Endothelial cell of umbilical vein (primary cell): Measurements from ENCODE around the gene KLK13. TPM values are rescaled to one million over a fixed set of nuclear protein-coding genes. Genes with fewer than 3 reads are reported as not detected.

Experiments used
- BruUV-seq: library from RNA; stranded (reverse); fragments of 400-500 nt; replicated peaks from 2 replicates; lab custom pipeline; 2021; lab: Mats Ljungman, UMichigan
- CTCF ChIA-PET: fragments of 300-600, 350-600 bp; sonication (Branson Sonifier 250); formaldehyde crosslinking; loops from one replicate; lab custom pipeline; 2021; ENCODE audit warnings: antibody characterized with exemption, inconsistent platforms; lab: Charles Lee
- POLR2A ChIA-PET: fragments of 300-600, 350-600 bp; sonication (Branson Sonifier 250); formaldehyde crosslinking; loops from one replicate; lab custom pipeline; 2021; ENCODE audit warnings: antibody characterized with exemption, inconsistent platforms; lab: Charles Lee
- DNase-seq: peaks from one replicate; pipeline ENCODE4 v3.0.0-alpha.2; 2011; ENCODE audit warnings: low read depth, low spot score
- FAIRE-seq: peaks from 2 replicates; lab custom pipeline; 2011; peaks lifted over from hg19 to GRCh38; lab: Jason Lieb, UNC
- H2AFZ ChIP-seq: 2 replicates; pipeline ENCODE4 v1.6.0; 2012; ENCODE audit warnings: low read depth, low read length, control low read depth, inconsistent platforms
- H3K27ac ChIP-seq: 2 replicates; pipeline ENCODE4 v1.5.1; 2011; ENCODE audit warnings: low read depth, mild to moderate bottlenecking, control low read depth, low read length, moderate library complexity; ENCODE audit not compliant: insufficient read depth
- H3K27me3 ChIP-seq, 2 experiments: 2 replicates each; pipeline versions ENCODE4 v1.6.0 to v1.6.1; 2011; ENCODE audit warnings: low read length in 2 of 2, mixed read lengths in 1 of 2; ENCODE audit not compliant: control insufficient read depth in 2 of 2, insufficient read depth in 2 of 2
- H3K36me3 ChIP-seq, 2 experiments: 2 replicates in 1 of 2; 3 replicates in 1 of 2; pipeline ENCODE4 v1.5.1; 2011; ENCODE audit warnings: low read length in 2 of 2, mild to moderate bottlenecking in 1 of 2, moderate library complexity in 1 of 2; ENCODE audit not compliant: control insufficient read depth in 2 of 2, insufficient read depth in 2 of 2; ENCODE audit errors: extremely low read depth in 1 of 2
- H3K4me1 ChIP-seq: 3 replicates; pipeline ENCODE4 v1.5.1; 2011; ENCODE audit warnings: mild to moderate bottlenecking, low read length; ENCODE audit not compliant: control insufficient read depth, insufficient read depth; ENCODE audit errors: extremely low read depth
- H3K4me2 ChIP-seq: 2 replicates; pipeline ENCODE4 v1.6.1; 2011; ENCODE audit warnings: low read length, control low read depth, mixed read lengths; ENCODE audit not compliant: insufficient read depth
- H3K4me3 ChIP-seq, 3 experiments: fragments of 200-600 bp in 1 of 3; sonication (generic), shearing (Covaris generic) in 1 of 3; replicated peaks in 1 of 3; 2 replicates each; pipeline ENCODE4 v1.5.1; 2011 to 2016; ENCODE audit warnings: control low read depth in 3 of 3, low read length in 3 of 3, mild to moderate bottlenecking in 2 of 3, inconsistent platforms in 1 of 3, low read depth in 1 of 3, moderate library complexity in 1 of 3; ENCODE audit not compliant: insufficient read depth in 1 of 3
- H3K79me2 ChIP-seq: 2 replicates; pipeline ENCODE4 v1.6.0; 2012; ENCODE audit warnings: low read length, inconsistent platforms; ENCODE audit not compliant: control insufficient read depth, insufficient read depth
- H3K9ac ChIP-seq: replicated peaks from 2 replicates; pipeline ENCODE3; 2011; ENCODE audit warnings: low read length, control low read depth; ENCODE audit not compliant: insufficient read depth; ENCODE audit errors: extremely low read depth
- H3K9me1 ChIP-seq: replicated peaks from 3 replicates; pipeline ENCODE4 v1.6.0; 2011; ENCODE audit warnings: mild to moderate bottlenecking, low read length; ENCODE audit not compliant: control insufficient read depth, insufficient read depth; ENCODE audit errors: extremely low read depth
- H3K9me3 ChIP-seq: replicated peaks from 2 replicates; pipeline ENCODE4 v1.5.1; 2012; ENCODE audit warnings: low read length, inconsistent platforms; ENCODE audit not compliant: control insufficient read depth, insufficient read depth
- H4K20me1 ChIP-seq: replicated peaks from 2 replicates; pipeline ENCODE3; 2011; ENCODE audit warnings: mild to moderate bottlenecking, low read length; ENCODE audit not compliant: control insufficient read depth, insufficient read depth; ENCODE audit errors: extremely low read depth
- EZH2 ChIP-seq: IDR thresholded peaks from 2 replicates; pipeline ENCODE4 v1.6.1; 2012; ENCODE audit warnings: borderline replicate concordance, low read depth, mild to moderate bottlenecking, moderate library complexity, low read length, inconsistent platforms; ENCODE audit not compliant: severe bottlenecking
- FOS ChIP-seq: IDR thresholded peaks from 2 replicates; pipeline ENCODE4 v1.6.1; 2011; ENCODE audit warnings: mild to moderate bottlenecking, low read length, moderate library complexity, borderline replicate concordance; ENCODE audit not compliant: insufficient read depth
- GATA2 ChIP-seq: IDR thresholded peaks from 2 replicates; pipeline ENCODE4 v1.7.0; 2011; ENCODE audit warnings: low read depth, mild to moderate bottlenecking, moderate library complexity, mixed read lengths, low read length; ENCODE audit not compliant: insufficient read length, insufficient read depth
- JUN ChIP-seq: IDR thresholded peaks from 2 replicates; pipeline ENCODE4 v1.6.1; 2011; ENCODE audit warnings: borderline replicate concordance, low read depth; ENCODE audit not compliant: insufficient read length, insufficient read depth
- MYC ChIP-seq: IDR thresholded peaks from one replicate; pipeline ENCODE4 v1.6.1; 2011; ENCODE audit warnings: mild to moderate bottlenecking, low read depth, low read length
- POLR2A ChIP-seq: IDR thresholded peaks from 2 replicates; pipeline ENCODE4 v1.6.1; 2012; ENCODE audit warnings: low read depth, mild to moderate bottlenecking, control low read depth, low read length
- POLR2AphosphoS5 ChIP-seq: IDR thresholded peaks from 2 replicates; pipeline ENCODE4 v1.6.1; 2012; ENCODE audit warnings: low read depth, mild to moderate bottlenecking, control low read depth, low read length, moderate library complexity; ENCODE audit not compliant: insufficient read depth
- dilution Hi-C: fragments of 300-500 bp; cut with MboI; formaldehyde crosslinking; loops from one replicate; pipeline ENCODE4 v1.15.0; 2019; ENCODE audit warnings: low sequenced_read_pairs; ENCODE audit not compliant: extremely low pct_ligation_motif_present
- intact Hi-C: fragments of 100-400 bp; cut with micrococcal nuclease; formaldehyde crosslinking; loops from one replicate; pipeline ENCODE4 v1.10.0; 2022
- polyA plus RNA-seq, 4 experiments: library from polyadenylated mRNA; depleted of rRNA in 3 of 4; stranded (reverse) in 3 of 4; unstranded in 1 of 4; fragments of >200 nt; gene quantifications; 2 replicates each; pipeline versions ENCODE4 v1.2.1 to v1.2.3, GENCODE V29; 2011 to 2012; ENCODE audit warnings: missing spikeins in 1 of 4
- total RNA-seq: library from RNA; stranded (reverse); gene quantifications from 2 replicates; pipeline ENCODE4 v1.2.3, GENCODE V29; 2021
- TF ChIP-seq, protein P1 (sequence below): IDR thresholded peaks from 2 replicates; pipeline ENCODE4 v1.6.1; 2011; ENCODE audit not compliant: insufficient read depth, insufficient read length
- TF ChIP-seq, protein P2 (sequence below), 2 donors: IDR thresholded peaks; 1 replicate in 1 of 2; 2 replicates in 1 of 2; pipeline ENCODE4 v1.5.1; 2011; ENCODE audit warnings: low read length in 2 of 2, mild to moderate bottlenecking in 2 of 2, moderate library complexity in 2 of 2, control low read depth in 1 of 2, inconsistent platforms in 1 of 2, low read depth in 1 of 2; ENCODE audit not compliant: insufficient read depth in 1 of 2; ENCODE audit errors: extremely low read depth in 1 of 2

The KLK13 gene
- total and polyA plus RNA-seq, 2 donors (not counting 3 experiments of a cell fraction or from before 2014, with no cell fraction given), result not detected

DNA sequence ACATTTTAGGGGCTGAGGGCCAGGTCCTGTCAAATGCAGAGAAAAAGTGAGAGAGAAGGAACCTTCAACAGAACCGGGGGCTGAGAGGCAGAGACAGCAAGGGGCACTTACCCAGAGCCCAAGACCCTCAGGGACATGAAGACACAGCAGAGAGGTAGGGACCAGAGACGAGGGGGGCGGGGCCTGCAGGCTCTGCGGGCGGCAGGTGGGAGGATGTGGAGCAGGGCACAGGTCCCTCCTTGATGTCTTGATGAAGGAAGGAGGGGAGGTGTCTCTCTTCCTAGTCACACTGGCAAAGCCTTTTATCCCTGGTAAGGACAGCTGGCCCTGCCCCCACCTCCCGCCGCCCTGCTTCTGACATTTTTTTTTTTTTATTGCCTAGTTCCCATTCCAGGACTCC lies 17.7 kb upstream of the KLK13 start, which contains the start of gene KLK14:
KLK14 (minus strand) TSS at position 277 of the 400 bp plus-strand sequence; CDS start at position 4, 273 bp downstream.
- CTCF ChIA-PET, result no interaction called here
- FAIRE-seq, result no peak
- no peaks in the 10 kb centered on the region for H3K27me3 ChIP-seq

More for the DNA sequence above, 17.7 kb upstream of the KLK13 start, which contains the start of gene KLK14:
- TF ChIP-seq, protein P1, sequence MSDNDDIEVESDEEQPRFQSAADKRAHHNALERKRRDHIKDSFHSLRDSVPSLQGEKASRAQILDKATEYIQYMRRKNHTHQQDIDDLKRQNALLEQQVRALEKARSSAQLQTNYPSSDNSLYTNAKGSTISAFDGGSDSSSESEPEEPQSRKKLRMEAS, result no peak
- no peak for TF ChIP-seq FOS
- TF ChIP-seq JUN, result no peak
- TF ChIP-seq MYC, result no peak
- TF ChIP-seq GATA2, result no peak
- TF ChIP-seq, protein P2, sequence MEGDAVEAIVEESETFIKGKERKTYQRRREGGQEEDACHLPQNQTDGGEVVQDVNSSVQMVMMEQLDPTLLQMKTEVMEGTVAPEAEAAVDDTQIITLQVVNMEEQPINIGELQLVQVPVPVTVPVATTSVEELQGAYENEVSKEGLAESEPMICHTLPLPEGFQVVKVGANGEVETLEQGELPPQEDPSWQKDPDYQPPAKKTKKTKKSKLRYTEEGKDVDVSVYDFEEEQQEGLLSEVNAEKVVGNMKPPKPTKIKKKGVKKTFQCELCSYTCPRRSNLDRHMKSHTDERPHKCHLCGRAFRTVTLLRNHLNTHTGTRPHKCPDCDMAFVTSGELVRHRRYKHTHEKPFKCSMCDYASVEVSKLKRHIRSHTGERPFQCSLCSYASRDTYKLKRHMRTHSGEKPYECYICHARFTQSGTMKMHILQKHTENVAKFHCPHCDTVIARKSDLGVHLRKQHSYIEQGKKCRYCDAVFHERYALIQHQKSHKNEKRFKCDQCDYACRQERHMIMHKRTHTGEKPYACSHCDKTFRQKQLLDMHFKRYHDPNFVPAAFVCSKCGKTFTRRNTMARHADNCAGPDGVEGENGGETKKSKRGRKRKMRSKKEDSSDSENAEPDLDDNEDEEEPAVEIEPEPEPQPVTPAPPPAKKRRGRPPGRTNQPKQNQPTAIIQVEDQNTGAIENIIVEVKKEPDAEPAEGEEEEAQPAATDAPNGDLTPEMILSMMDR (IDR thresholded peaks at IDR 0.05; ENCODE audit: extremely low read depth in 1 of 2, insufficient read depth in 1 of 2, low read depth in 1 of 2, low read length in 2 of 2), result no peak
- TF ChIP-seq EZH2, result no peak
- TF ChIP-seq POLR2A, result no peak
- no peak for TF ChIP-seq POLR2AphosphoS5
- BruUV-seq, result no TSS peak
- dilution Hi-C loops, result no loop called here
- Histone ChIP-seq H2AFZ (no peak within 1 kb of the TSS), H3K9me3 (no peaks in the 10 kb centered on the region), H3K4me3 (no peak within 1 kb of the TSS), H3K4me2 (no peak within 1 kb of the TSS), H4K20me1 (no peaks in the 10 kb centered on the region), H3K9me1 (no peaks in the 10 kb centered on the region), H3K4me1 (no peaks in the 10 kb centered on the region), H3K79me2 (no peaks in the 10 kb centered on the region), H3K9ac (no peak within 1 kb of the TSS), H3K36me3 (no peaks in the 10 kb centered on the region), H3K27ac (no peak within 1 kb of the TSS)
- DNase-seq, result no peak
- intact Hi-C loops, result loop anchor here (2.0 kb wide), 1 partner anchor 72 kb away; no protein-coding TSS in a partner anchor
- POLR2A ChIA-PET, result no interaction called here
